HEK293 (cell line): ENCODE measurements around the gene OTP.

Experiments
- BCL11A ChIP-seq: fragments of 450-650 bp; formaldehyde crosslinking; IDR thresholded peaks from 2 replicates; pipeline ENCODE4 v1.5.1; 2016; ENCODE audit warnings: low read depth, missing biosample characterization, missing genetic modification characterization
- ELK4 ChIP-seq: IDR thresholded peaks from 2 replicates; pipeline ENCODE4 v1.6.1; 2011; ENCODE audit warnings: mild to moderate bottlenecking, low read depth, low read length, borderline replicate concordance
- MEIS1 ChIP-seq: sonication (generic); formaldehyde crosslinking; IDR thresholded peaks from 2 replicates; pipeline ENCODE4 v1.8.1; 2022; ENCODE audit warnings: missing genetic modification reagents, mild to moderate bottlenecking, borderline replicate concordance
- PRDM10 ChIP-seq: fragments of 450-650 bp; formaldehyde crosslinking; IDR thresholded peaks from 2 replicates; pipeline ENCODE4 v1.5.1; 2016; ENCODE audit warnings: missing biosample characterization, missing genetic modification characterization
- SALL2 ChIP-seq: fragments of 450-650 bp; formaldehyde crosslinking; IDR thresholded peaks from 2 replicates; pipeline ENCODE4 v1.5.0; 2017; ENCODE audit warnings: missing biosample characterization, mild to moderate bottlenecking, missing genetic modification characterization, borderline replicate concordance
- SP7 ChIP-seq: fragments of 450-650 bp; formaldehyde crosslinking; IDR thresholded peaks from 2 replicates; pipeline ENCODE4 v1.5.1; 2016; ENCODE audit warnings: missing biosample characterization, missing genetic modification characterization
- TCF7L2 ChIP-seq: IDR thresholded peaks from 2 replicates; pipeline ENCODE4 v1.6.1; 2011; ENCODE audit warnings: low read depth, mild to moderate bottlenecking, inconsistent platforms, low read length, moderate library complexity, borderline replicate concordance
- ZBTB10 ChIP-seq: fragments of 450-650 bp; formaldehyde crosslinking; IDR thresholded peaks from 2 replicates; pipeline ENCODE4 v1.5.1; 2016; ENCODE audit warnings: missing biosample characterization, missing genetic modification characterization
- ZBTB26 ChIP-seq: fragments of 450-650 bp; formaldehyde crosslinking; optimal IDR thresholded peaks from 2 replicates; pipeline ENCODE3; 2016; ENCODE audit warnings: missing biosample characterization, mild to moderate bottlenecking, missing genetic modification characterization
- ZBTB6 ChIP-seq: fragments of 450-650 bp; formaldehyde crosslinking; IDR thresholded peaks from 2 replicates; pipeline ENCODE4 v1.5.1; 2017; ENCODE audit warnings: missing biosample characterization, missing genetic modification characterization
- ZBTB7A ChIP-seq: fragments of 450-650 bp; formaldehyde crosslinking; IDR thresholded peaks from 2 replicates; pipeline ENCODE4 v1.5.1; 2016; ENCODE audit warnings: low read depth, missing biosample characterization, missing genetic modification characterization
- ZFP41 ChIP-seq: fragments of 450-650 bp; formaldehyde crosslinking; IDR thresholded peaks from 2 replicates; pipeline ENCODE4 v1.5.1; 2016; ENCODE audit warnings: missing biosample characterization, missing genetic modification characterization, borderline replicate concordance
- ZNF16 ChIP-seq: fragments of 450-650 bp; formaldehyde crosslinking; IDR thresholded peaks from 2 replicates; pipeline ENCODE4 v1.5.1; 2016; ENCODE audit warnings: low read depth, missing biosample characterization, missing genetic modification characterization
- ZNF266 ChIP-seq: fragments of 450-650 bp; formaldehyde crosslinking; IDR thresholded peaks from 2 replicates; pipeline ENCODE4 v1.5.1; 2016; ENCODE audit warnings: missing biosample characterization, missing genetic modification characterization, low read depth
- ZNF280C ChIP-seq: fragments of 450-650 bp; formaldehyde crosslinking; IDR thresholded peaks from 2 replicates; pipeline ENCODE4 v1.5.1; 2016; ENCODE audit warnings: missing biosample characterization, missing genetic modification characterization
- ZNF335 ChIP-seq: fragments of 450-650 bp; formaldehyde crosslinking; conservative IDR thresholded peaks from 2 replicates; pipeline ENCODE4 v1.5.1; 2016; ENCODE audit warnings: missing biosample characterization, missing genetic modification characterization
- ZNF433 ChIP-seq: fragments of 450-650 bp; formaldehyde crosslinking; IDR thresholded peaks from 2 replicates; pipeline ENCODE4 v1.5.1; 2016; ENCODE audit warnings: missing biosample characterization, missing genetic modification characterization, low read depth
- ZNF521 ChIP-seq: fragments of 450-650 bp; formaldehyde crosslinking; IDR thresholded peaks from 2 replicates; pipeline ENCODE4 v1.5.1; 2017; ENCODE audit warnings: missing biosample characterization, mild to moderate bottlenecking, missing genetic modification characterization
- ZNF549 ChIP-seq: fragments of 450-650 bp; IDR thresholded peaks from 2 replicates; pipeline ENCODE4 v1.5.1; 2018; ENCODE audit warnings: missing biosample characterization, missing genetic modification characterization, mild to moderate bottlenecking, inconsistent platforms, moderate library complexity
- ZNF580 ChIP-seq: fragments of 450-650 bp; formaldehyde crosslinking; IDR thresholded peaks from 2 replicates; pipeline ENCODE4 v1.5.1; 2016; ENCODE audit warnings: missing biosample characterization, missing genetic modification characterization
- ZNF600 ChIP-seq: fragments of 450-650 bp; formaldehyde crosslinking; IDR thresholded peaks from 2 replicates; pipeline ENCODE4 v1.5.1; 2016; ENCODE audit warnings: missing biosample characterization, missing genetic modification characterization
- ZNF621 ChIP-seq: fragments of 450-650 bp; formaldehyde crosslinking; IDR thresholded peaks from 2 replicates; pipeline ENCODE4 v1.5.1; 2017; ENCODE audit warnings: missing biosample characterization, missing genetic modification characterization
- ZNF658 ChIP-seq: fragments of 450-650 bp; formaldehyde crosslinking; IDR thresholded peaks from 2 replicates; pipeline ENCODE4; 2016; ENCODE audit warnings: missing biosample characterization, missing genetic modification characterization
- ZNF670 ChIP-seq: fragments of 450-650 bp; formaldehyde crosslinking; IDR thresholded peaks from 2 replicates; pipeline ENCODE4 v1.5.1; 2016; ENCODE audit warnings: missing biosample characterization, missing genetic modification characterization, low read depth
- ZNF747 ChIP-seq: fragments of 450-650 bp; formaldehyde crosslinking; IDR thresholded peaks from 2 replicates; pipeline ENCODE4 v1.5.1; 2016; ENCODE audit warnings: missing biosample characterization, missing genetic modification characterization
- ZSCAN23 ChIP-seq: fragments of 450-650 bp; formaldehyde crosslinking; IDR thresholded peaks from 2 replicates; pipeline ENCODE4 v1.5.1; 2016; ENCODE audit warnings: missing biosample characterization, missing genetic modification characterization

Gene OTP

GRCh38 chr5:77586101-77586500 lies 52.4 kb downstream of the OTP start (continued):
- TF ChIP-seq ZBTB10 (tag by site-specific recombination) (no peak), ZNF280C (no peak), SALL2 (tag by site-specific recombination) (no peak), MEIS1 (CRISPR knock-in tag) (no peak), ZBTB26 (tag by site-specific recombination) (no peak), ZFP41 (tag by site-specific recombination) (no peak), ZBTB6 (no peak), ZNF521 (tag by site-specific recombination) (no peak), PRDM10 (tag by site-specific recombination) (no peak), ZNF549 (tag by site-specific recombination) (no peak), ZNF658 (tag by site-specific recombination) (no peak), ZNF580 (tag by site-specific recombination) (0 out of 2 replicates have a peak, but pooled peaks have one; percentile 31), SP7 (no peak), BCL11A (no peak), ZNF335 (tag by site-specific recombination) (no peak), ZNF433 (tag by site-specific recombination) (0 out of 2 replicates have a peak, but pooled peaks have one; percentile 17), ZBTB7A (no peak), ZNF621 (tag by site-specific recombination) (no peak), ZNF16 (tag by site-specific recombination) (no peak), ZSCAN23 (tag by site-specific recombination) (no peak), ZNF670 (tag by site-specific recombination) (no peak), ZNF266 (tag by site-specific recombination) (no peak), TCF7L2 (no peak), ZNF747 (tag by site-specific recombination) (no peak), ZNF600 (tag by site-specific recombination) (no peak), ELK4 (no peak)
